Fibroblast of lung (primary cell): ENCODE results near the gene TGM6.

Experiments used
- EZH2 ChIP-seq: IDR thresholded peaks from 2 replicates; pipeline ENCODE4 v1.5.1; 2012; ENCODE audit warnings: low read length, control low read depth, mild to moderate bottlenecking; ENCODE audit errors: missing control alignments
- TF ChIP-seq, protein P1 (sequence below), 2 donors: IDR thresholded peaks in 1 of 2; conservative IDR thresholded peaks in 1 of 2; 1 replicate in 1 of 2; 2 replicates in 1 of 2; pipeline ENCODE4 v1.5.1; 2011 to 2012; ENCODE audit warnings: low read length in 2 of 2, control low read depth in 1 of 2, inconsistent platforms in 1 of 2, low read depth in 1 of 2, mild to moderate bottlenecking in 1 of 2

DNA sequence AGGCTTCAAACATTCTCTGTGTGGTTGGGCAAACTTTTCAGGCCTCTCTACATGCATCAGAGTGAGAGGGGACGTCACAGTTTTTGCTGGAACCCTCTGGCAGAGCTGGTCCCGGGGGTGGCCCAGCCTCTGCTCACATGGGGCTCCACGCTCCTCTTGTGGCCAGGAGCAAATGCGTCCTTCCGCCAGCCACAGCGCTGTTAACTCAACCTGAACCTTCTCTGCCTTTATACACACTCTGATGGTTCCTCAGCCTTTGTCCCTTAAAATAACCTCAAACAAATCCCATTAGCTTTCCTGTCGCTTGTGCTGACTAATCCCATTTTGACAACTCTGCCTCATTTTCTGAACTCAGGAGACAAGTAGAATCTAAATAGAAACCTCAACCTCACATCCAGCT is 39.4 kb upstream of the TGM6 start:
- TF ChIP-seq EZH2: no peak
- TF ChIP-seq, protein P1, sequence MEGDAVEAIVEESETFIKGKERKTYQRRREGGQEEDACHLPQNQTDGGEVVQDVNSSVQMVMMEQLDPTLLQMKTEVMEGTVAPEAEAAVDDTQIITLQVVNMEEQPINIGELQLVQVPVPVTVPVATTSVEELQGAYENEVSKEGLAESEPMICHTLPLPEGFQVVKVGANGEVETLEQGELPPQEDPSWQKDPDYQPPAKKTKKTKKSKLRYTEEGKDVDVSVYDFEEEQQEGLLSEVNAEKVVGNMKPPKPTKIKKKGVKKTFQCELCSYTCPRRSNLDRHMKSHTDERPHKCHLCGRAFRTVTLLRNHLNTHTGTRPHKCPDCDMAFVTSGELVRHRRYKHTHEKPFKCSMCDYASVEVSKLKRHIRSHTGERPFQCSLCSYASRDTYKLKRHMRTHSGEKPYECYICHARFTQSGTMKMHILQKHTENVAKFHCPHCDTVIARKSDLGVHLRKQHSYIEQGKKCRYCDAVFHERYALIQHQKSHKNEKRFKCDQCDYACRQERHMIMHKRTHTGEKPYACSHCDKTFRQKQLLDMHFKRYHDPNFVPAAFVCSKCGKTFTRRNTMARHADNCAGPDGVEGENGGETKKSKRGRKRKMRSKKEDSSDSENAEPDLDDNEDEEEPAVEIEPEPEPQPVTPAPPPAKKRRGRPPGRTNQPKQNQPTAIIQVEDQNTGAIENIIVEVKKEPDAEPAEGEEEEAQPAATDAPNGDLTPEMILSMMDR (conservative IDR thresholded peaks at IDR 0.05 in 1 of 2, IDR thresholded peaks at IDR 0.05 in 1 of 2; ENCODE audit: low read depth in 1 of 2, low read length in 2 of 2): no peak
